Measurements from ENCODE around the gene STIL. TPM values are rescaled to one million over a fixed set of nuclear protein-coding genes. Genes with fewer than 3 reads are reported as not detected.

The STIL gene
- total and polyA plus RNA-seq, 2 of the 13 experiments (the other 11 are each of a cell fraction or from before 2014, with no cell fraction given), result 13.7 to 18.6 TPM

DNA sequence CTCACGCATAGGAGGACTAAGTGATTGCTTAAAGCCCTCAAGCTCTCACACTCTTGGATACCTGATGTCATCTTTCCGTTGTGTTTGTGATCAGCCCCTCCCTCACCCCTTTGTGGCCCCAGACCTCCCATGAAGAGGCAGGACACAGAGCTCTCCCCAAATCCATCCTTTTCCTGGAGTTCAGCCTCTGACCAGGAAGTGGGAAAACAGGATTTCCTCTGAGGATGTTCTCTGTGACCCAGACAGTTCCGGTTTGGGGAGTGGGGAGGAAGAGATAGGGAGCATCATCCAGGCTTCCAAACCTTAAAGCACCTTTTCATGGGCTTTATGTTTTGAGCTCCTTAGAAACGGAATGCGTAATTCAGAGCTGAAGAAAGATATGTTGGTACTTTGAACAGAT lies 70.0 kb downstream of the STIL start:
- ChIA-PET POLR2A (no interaction called here), CTCF (ENCODE audit: low intra/inter-chr PET ratio, low total read pairs) (no interaction called here)
- ATAC-seq, result no peak
- no peaks in the 10 kb centered on the region for H4K20me1 ChIP-seq (ENCODE audit: insufficient read depth, low read length)
- peaks cover 0 to 30% of the 10 kb centered on the region in 2 experiments; a peak in 3 of 5 replicates for H3K27me3 ChIP-seq (ENCODE audit: control insufficient read depth in 1 of 2, insufficient read depth in 2 of 2, low read length in 2 of 2)
- BruUV-seq (replicated peaks), result no TSS peak
- H3K4me2 ChIP-seq (ENCODE audit: low read depth, low read length), result no peak overlapping the region
- no peak for FAIRE-seq
- H3K4me3 ChIP-seq (replicated peaks in 1 of 3; ENCODE audit: insufficient read depth in 1 of 3, low read depth in 2 of 3, low read length in 3 of 3), result no peak overlapping the region
- no peaks in the 10 kb centered on the region for H3K79me2 ChIP-seq (ENCODE audit: insufficient read depth, low read length)
- DNase-seq (ENCODE audit: low spot score), result no peak
- intact Hi-C loops (cut with micrococcal nuclease; ENCODE audit: unreplicated experiment) (no loop called here), in situ Hi-C loops (cut with HindIII; ENCODE audit: extremely low pct_ligation_motif_present, low pct_unique_long_range_greater_than_20kb) (no loop called here)
- H3K4me1 ChIP-seq (ENCODE audit: insufficient read depth, low read length), result peaks cover 15% of the 10 kb centered on the region
- H3K9ac ChIP-seq (ENCODE audit: insufficient read depth, low read depth, low read length), result no peak overlapping the region
- no peaks in the 10 kb centered on the region for H3K36me3 ChIP-seq (replicated peaks in 1 of 2; ENCODE audit: control insufficient read depth in 1 of 2, insufficient read depth in 2 of 2, low read length in 2 of 2)
- H3K27ac ChIP-seq (ENCODE audit: extremely low read length, insufficient read depth, low read length), result no peak overlapping the region
- H2AFZ ChIP-seq (ENCODE audit: low read length), result no peak overlapping the region
- H3K9me3 ChIP-seq (ENCODE audit: low read length), result no peaks in the 10 kb centered on the region
- WGBS (ENCODE audit: low lambda C conversion rate), result 42% methylated on average over 5 of the region's 5 CpGs
- TF ChIP-seq SATB2 (CRISPR knock-in tag; IDR thresholded peaks at IDR 0.05), result no peak
- TF ChIP-seq, protein P1, sequence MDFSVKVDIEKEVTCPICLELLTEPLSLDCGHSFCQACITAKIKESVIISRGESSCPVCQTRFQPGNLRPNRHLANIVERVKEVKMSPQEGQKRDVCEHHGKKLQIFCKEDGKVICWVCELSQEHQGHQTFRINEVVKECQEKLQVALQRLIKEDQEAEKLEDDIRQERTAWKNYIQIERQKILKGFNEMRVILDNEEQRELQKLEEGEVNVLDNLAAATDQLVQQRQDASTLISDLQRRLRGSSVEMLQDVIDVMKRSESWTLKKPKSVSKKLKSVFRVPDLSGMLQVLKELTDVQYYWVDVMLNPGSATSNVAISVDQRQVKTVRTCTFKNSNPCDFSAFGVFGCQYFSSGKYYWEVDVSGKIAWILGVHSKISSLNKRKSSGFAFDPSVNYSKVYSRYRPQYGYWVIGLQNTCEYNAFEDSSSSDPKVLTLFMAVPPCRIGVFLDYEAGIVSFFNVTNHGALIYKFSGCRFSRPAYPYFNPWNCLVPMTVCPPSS (IDR thresholded peaks at IDR 0.05), result no peak
- no peak for TF ChIP-seq ZNF337 (CRISPR knock-in tag; IDR thresholded peaks at IDR 0.05; ENCODE audit: borderline replicate concordance, low read depth)
- TF ChIP-seq, protein P2, sequence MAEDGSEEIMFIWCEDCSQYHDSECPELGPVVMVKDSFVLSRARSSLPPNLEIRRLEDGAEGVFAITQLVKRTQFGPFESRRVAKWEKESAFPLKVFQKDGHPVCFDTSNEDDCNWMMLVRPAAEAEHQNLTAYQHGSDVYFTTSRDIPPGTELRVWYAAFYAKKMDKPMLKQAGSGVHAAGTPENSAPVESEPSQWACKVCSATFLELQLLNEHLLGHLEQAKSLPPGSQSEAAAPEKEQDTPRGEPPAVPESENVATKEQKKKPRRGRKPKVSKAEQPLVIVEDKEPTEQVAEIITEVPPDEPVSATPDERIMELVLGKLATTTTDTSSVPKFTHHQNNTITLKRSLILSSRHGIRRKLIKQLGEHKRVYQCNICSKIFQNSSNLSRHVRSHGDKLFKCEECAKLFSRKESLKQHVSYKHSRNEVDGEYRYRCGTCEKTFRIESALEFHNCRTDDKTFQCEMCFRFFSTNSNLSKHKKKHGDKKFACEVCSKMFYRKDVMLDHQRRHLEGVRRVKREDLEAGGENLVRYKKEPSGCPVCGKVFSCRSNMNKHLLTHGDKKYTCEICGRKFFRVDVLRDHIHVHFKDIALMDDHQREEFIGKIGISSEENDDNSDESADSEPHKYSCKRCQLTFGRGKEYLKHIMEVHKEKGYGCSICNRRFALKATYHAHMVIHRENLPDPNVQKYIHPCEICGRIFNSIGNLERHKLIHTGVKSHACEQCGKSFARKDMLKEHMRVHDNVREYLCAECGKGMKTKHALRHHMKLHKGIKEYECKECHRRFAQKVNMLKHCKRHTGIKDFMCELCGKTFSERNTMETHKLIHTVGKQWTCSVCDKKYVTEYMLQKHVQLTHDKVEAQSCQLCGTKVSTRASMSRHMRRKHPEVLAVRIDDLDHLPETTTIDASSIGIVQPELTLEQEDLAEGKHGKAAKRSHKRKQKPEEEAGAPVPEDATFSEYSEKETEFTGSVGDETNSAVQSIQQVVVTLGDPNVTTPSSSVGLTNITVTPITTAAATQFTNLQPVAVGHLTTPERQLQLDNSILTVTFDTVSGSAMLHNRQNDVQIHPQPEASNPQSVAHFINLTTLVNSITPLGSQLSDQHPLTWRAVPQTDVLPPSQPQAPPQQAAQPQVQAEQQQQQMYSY (CRISPR knock-in tag; IDR thresholded peaks at IDR 0.05), result no peak
- TF ChIP-seq, protein P3, sequence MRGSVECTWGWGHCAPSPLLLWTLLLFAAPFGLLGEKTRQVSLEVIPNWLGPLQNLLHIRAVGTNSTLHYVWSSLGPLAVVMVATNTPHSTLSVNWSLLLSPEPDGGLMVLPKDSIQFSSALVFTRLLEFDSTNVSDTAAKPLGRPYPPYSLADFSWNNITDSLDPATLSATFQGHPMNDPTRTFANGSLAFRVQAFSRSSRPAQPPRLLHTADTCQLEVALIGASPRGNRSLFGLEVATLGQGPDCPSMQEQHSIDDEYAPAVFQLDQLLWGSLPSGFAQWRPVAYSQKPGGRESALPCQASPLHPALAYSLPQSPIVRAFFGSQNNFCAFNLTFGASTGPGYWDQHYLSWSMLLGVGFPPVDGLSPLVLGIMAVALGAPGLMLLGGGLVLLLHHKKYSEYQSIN (CRISPR knock-in tag; IDR thresholded peaks at IDR 0.05; ENCODE audit: borderline replicate concordance), result no peak
- TF ChIP-seq NR1H2 (CRISPR knock-in tag; IDR thresholded peaks at IDR 0.05; ENCODE audit: borderline replicate concordance, low read depth), result no peak
- TF ChIP-seq, protein P4, sequence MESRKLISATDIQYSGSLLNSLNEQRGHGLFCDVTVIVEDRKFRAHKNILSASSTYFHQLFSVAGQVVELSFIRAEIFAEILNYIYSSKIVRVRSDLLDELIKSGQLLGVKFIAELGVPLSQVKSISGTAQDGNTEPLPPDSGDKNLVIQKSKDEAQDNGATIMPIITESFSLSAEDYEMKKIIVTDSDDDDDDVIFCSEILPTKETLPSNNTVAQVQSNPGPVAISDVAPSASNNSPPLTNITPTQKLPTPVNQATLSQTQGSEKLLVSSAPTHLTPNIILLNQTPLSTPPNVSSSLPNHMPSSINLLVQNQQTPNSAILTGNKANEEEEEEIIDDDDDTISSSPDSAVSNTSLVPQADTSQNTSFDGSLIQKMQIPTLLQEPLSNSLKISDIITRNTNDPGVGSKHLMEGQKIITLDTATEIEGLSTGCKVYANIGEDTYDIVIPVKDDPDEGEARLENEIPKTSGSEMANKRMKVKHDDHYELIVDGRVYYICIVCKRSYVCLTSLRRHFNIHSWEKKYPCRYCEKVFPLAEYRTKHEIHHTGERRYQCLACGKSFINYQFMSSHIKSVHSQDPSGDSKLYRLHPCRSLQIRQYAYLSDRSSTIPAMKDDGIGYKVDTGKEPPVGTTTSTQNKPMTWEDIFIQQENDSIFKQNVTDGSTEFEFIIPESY (CRISPR knock-in tag; IDR thresholded peaks at IDR 0.05), result no peak
- TF ChIP-seq, protein P5, sequence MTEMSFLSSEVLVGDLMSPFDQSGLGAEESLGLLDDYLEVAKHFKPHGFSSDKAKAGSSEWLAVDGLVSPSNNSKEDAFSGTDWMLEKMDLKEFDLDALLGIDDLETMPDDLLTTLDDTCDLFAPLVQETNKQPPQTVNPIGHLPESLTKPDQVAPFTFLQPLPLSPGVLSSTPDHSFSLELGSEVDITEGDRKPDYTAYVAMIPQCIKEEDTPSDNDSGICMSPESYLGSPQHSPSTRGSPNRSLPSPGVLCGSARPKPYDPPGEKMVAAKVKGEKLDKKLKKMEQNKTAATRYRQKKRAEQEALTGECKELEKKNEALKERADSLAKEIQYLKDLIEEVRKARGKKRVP (CRISPR knock-in tag; IDR thresholded peaks at IDR 0.05), result no peak
- no peak for TF ChIP-seq ZNF773 (CRISPR knock-in tag; IDR thresholded peaks at IDR 0.05; ENCODE audit: borderline replicate concordance)
- TF ChIP-seq, protein P6, sequence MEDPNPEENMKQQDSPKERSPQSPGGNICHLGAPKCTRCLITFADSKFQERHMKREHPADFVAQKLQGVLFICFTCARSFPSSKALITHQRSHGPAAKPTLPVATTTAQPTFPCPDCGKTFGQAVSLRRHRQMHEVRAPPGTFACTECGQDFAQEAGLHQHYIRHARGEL (CRISPR knock-in tag; IDR thresholded peaks at IDR 0.05), result no peak
- TF ChIP-seq ZSCAN22 (CRISPR knock-in tag; IDR thresholded peaks at IDR 0.05), result no peak
- TF ChIP-seq, protein P7, sequence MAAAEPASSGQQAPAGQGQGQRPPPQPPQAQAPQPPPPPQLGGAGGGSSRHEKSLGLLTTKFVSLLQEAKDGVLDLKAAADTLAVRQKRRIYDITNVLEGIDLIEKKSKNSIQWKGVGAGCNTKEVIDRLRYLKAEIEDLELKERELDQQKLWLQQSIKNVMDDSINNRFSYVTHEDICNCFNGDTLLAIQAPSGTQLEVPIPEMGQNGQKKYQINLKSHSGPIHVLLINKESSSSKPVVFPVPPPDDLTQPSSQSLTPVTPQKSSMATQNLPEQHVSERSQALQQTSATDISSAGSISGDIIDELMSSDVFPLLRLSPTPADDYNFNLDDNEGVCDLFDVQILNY (CRISPR knock-in tag; conservative IDR thresholded peaks at IDR 0.05), result no peak
- TF ChIP-seq ZNF205 (CRISPR knock-in tag; IDR thresholded peaks at IDR 0.05), result no peak

Measured in HepG2 (cell line).